Right atrium auricular region (tissue), 2 donors: ENCODE results near the gene SORCS1. TPM values are rescaled to one million over a fixed set of nuclear protein-coding genes. Genes with fewer than 3 reads are reported as not detected.

Experiments
- DNase-seq: peaks from one replicate; pipeline ENCODE4 v3.0.0-alpha.2; 2019; ENCODE audit warnings: low spot score
- H3K27ac ChIP-seq, 2 donors: fragments of 200-600 bp; sonication (generic); 1 replicate in 1 of 2; 2 replicates in 1 of 2; pipeline ENCODE4 v1.5.1; 2016 to 2019
- H3K27me3 ChIP-seq, 2 donors: fragments of 200-600 bp; sonication (generic); one replicate each; pipeline versions ENCODE4 v1.5.1 to v1.6.0; 2017 to 2019
- H3K36me3 ChIP-seq: fragments of 200-600 bp; sonication (generic); one replicate; pipeline ENCODE4 v1.5.1; 2016
- H3K4me1 ChIP-seq, 2 donors: fragments of 200-600 bp; sonication (generic); one replicate each; pipeline versions ENCODE4 v1.5.1 to v1.6.0; 2017 to 2019
- H3K4me3 ChIP-seq, 2 donors: fragments of 200-600 bp; sonication (generic); 1 replicate in 1 of 2; 2 replicates in 1 of 2; pipeline ENCODE4 v1.5.1; 2017 to 2019; ENCODE audit warnings: mild to moderate bottlenecking in 1 of 2, moderate library complexity in 1 of 2
- H3K9me3 ChIP-seq, 2 donors: fragments of 200-600 bp; sonication (generic); one replicate each; pipeline ENCODE4 v1.5.1; 2019
- CTCF ChIP-seq, 2 donors: fragments of 200-600 bp; sonication (generic); IDR thresholded peaks; one replicate each; pipeline ENCODE4 v1.5.1; 2019; ENCODE audit warnings: antibody characterized with exemption in 2 of 2
- total RNA-seq, 2 donors: library from RNA; depleted of rRNA; stranded (reverse); fragments of >200 nt; gene quantifications; one replicate each; pipeline ENCODE4 v1.1.0, GENCODE V29; 2016

The SORCS1 gene
- total RNA-seq, 2 donors from 2014 or later, result 1.6 to 4.2 TPM

- Histone ChIP-seq H3K27ac (no peak overlapping the region), H3K36me3 (no peaks in the 10 kb centered on the region)
Observed at GRCh38 chr10:106672517-106673175, 491.9 kb downstream of the SORCS1 start.

GRCh38 chr10:106661767-106662140 is 502.8 kb downstream of the SORCS1 start:
- Histone ChIP-seq H3K27me3 (no peaks in the 10 kb centered on the region), H3K9me3 (peaks cover 0 to 11% of the 10 kb centered on the region in 2 donors), H3K4me1 (no peaks in the 10 kb centered on the region), H3K27ac (no peak overlapping the region), H3K4me3 (no peak overlapping the region), H3K36me3 (no peaks in the 10 kb centered on the region)
- no peak for DNase-seq
- no peak for TF ChIP-seq CTCF (IDR thresholded peaks at IDR 0.05)

More at GRCh38 chr10:106672517-106673175, 491.9 kb downstream of the SORCS1 start:
- no peak overlapping the region for H3K4me3 ChIP-seq
- H3K27me3 ChIP-seq, result no peaks in the 10 kb centered on the region
- H3K9me3 ChIP-seq, result peaks cover 0 to 5% of the 10 kb centered on the region in 2 donors
- TF ChIP-seq CTCF (IDR thresholded peaks at IDR 0.05), result no peak
- no peak for DNase-seq
- H3K4me1 ChIP-seq, result no peaks in the 10 kb centered on the region

GRCh38 chr10:106661133-106661766 is 503.3 kb downstream of the SORCS1 start:
- no peaks in the 10 kb centered on the region for H3K4me1 ChIP-seq
- H3K27ac ChIP-seq, result no peak overlapping the region
- no peaks in the 10 kb centered on the region for H3K36me3 ChIP-seq
- H3K27me3 ChIP-seq, result no peaks in the 10 kb centered on the region
- DNase-seq, result no peak
- no peak overlapping the region for H3K4me3 ChIP-seq
- no peak for TF ChIP-seq CTCF (IDR thresholded peaks at IDR 0.05)
- H3K9me3 ChIP-seq, result peaks cover 0 to 11% of the 10 kb centered on the region in 2 donors

- Histone ChIP-seq H3K27ac (no peak overlapping the region), H3K4me3 (no peak overlapping the region), H3K9me3 (peaks cover 0 to 11% of the 10 kb centered on the region in 2 donors), H3K4me1 (no peaks in the 10 kb centered on the region), H3K36me3 (no peaks in the 10 kb centered on the region), H3K27me3 (no peaks in the 10 kb centered on the region)
- no peak for TF ChIP-seq CTCF (IDR thresholded peaks at IDR 0.05)
- no peak for DNase-seq
Observed at GRCh38 chr10:106660550-106660949, 504.0 kb downstream of the SORCS1 start.

- no peak for TF ChIP-seq CTCF (IDR thresholded peaks at IDR 0.05)
- Histone ChIP-seq H3K4me3 (no peak overlapping the region), H3K27ac (no peak overlapping the region), H3K9me3 (no peaks in the 10 kb centered on the region), H3K4me1 (no peaks in the 10 kb centered on the region), H3K36me3 (no peaks in the 10 kb centered on the region), H3K27me3 (no peaks in the 10 kb centered on the region)
- no peak for DNase-seq
Observed at GRCh38 chr10:106655636-106656035, 508.9 kb downstream of the SORCS1 start.
